Measurements from ENCODE around the gene IFT81.

GRCh38 chr12:110114528-110114937 is 9.6 kb upstream of the IFT81 start:
- TF ChIP-seq CTCF (IDR thresholded peaks at IDR 0.05) (no peak), EP300 (IDR thresholded peaks at IDR 0.05) (no peak), POLR2A (IDR thresholded peaks at IDR 0.05) (no peak), POLR2AphosphoS5 (IDR thresholded peaks at IDR 0.05) (no peak)

Data from sigmoid colon (tissue), 4 donors.